Parathyroid adenoma (tissue), 2 donors: ENCODE results near the gene PLCH2.

Experiments used
- H2AFZ ChIP-seq: fragments of 300-600 bp; sonication (generic); one replicate; pipeline ENCODE4 v1.7.0; 2017; ENCODE audit warnings: antibody characterized with exemption, mild to moderate bottlenecking
- H3K27ac ChIP-seq: fragments of 300-600 bp; sonication (generic); one replicate; pipeline ENCODE4 v1.7.0; 2017
- H3K27me3 ChIP-seq: fragments of 300-600 bp; sonication (generic); one replicate; pipeline ENCODE4 v1.7.0; 2017; ENCODE audit warnings: low read length; ENCODE audit not compliant: control insufficient read depth, insufficient read depth
- H3K36me3 ChIP-seq: fragments of 300-600 bp; sonication (generic); one replicate; pipeline ENCODE4 v1.7.0; 2017; ENCODE audit warnings: low read length; ENCODE audit not compliant: control insufficient read depth, insufficient read depth
- H3K4me1 ChIP-seq: fragments of 300-600 bp; sonication (generic); one replicate; pipeline ENCODE4 v1.7.0; 2017; ENCODE audit warnings: control low read depth
- H3K4me2 ChIP-seq: fragments of 300-600 bp; sonication (generic); one replicate; pipeline ENCODE4 v1.7.0; 2017; ENCODE audit warnings: low read length
- H3K4me3 ChIP-seq: fragments of 300-600 bp; sonication (generic); one replicate; pipeline ENCODE4 v1.7.0; 2017; ENCODE audit warnings: low read depth, low read length
- H3K79me2 ChIP-seq: fragments of 300-600 bp; sonication (generic); one replicate; pipeline ENCODE4 v1.7.0; 2017; ENCODE audit warnings: control low read depth
- H3K9ac ChIP-seq: fragments of 300-600 bp; sonication (generic); one replicate; pipeline ENCODE4 v1.7.0; 2017; ENCODE audit warnings: mild to moderate bottlenecking
- H3K9me3 ChIP-seq: fragments of 300-600 bp; sonication (generic); one replicate; pipeline ENCODE4 v1.7.0; 2017; ENCODE audit warnings: low read length; ENCODE audit not compliant: control insufficient read depth
- CTCF ChIP-seq: fragments of 300-600 bp; sonication (generic); IDR thresholded peaks from one replicate; pipeline ENCODE4 v1.7.0; 2017; ENCODE audit warnings: antibody characterized with exemption, mild to moderate bottlenecking
- donor health status: primary hyperparathyroidism.

The PLCH2 gene

GRCh38 chr1:2528611-2528965 is 52.5 kb downstream of the PLCH2 start:
- Histone ChIP-seq H3K4me2 (no peak overlapping the region), H3K4me3 (no peak overlapping the region), H3K36me3 (no peaks in the 10 kb centered on the region), H3K9me3 (no peaks in the 10 kb centered on the region), H3K4me1 (peaks cover 3% of the 10 kb centered on the region), H3K27me3 (no peaks in the 10 kb centered on the region), H3K79me2 (peaks cover 19% of the 10 kb centered on the region), H2AFZ (no peak overlapping the region), H3K9ac (no peak overlapping the region), H3K27ac (no peak overlapping the region)
- TF ChIP-seq CTCF: no peak

- Histone ChIP-seq H3K4me1 (peaks cover 3% of the 10 kb centered on the region), H3K36me3 (no peaks in the 10 kb centered on the region), H3K4me2 (peak overlapping the region; percentile 51), H3K27me3 (no peaks in the 10 kb centered on the region), H3K79me2 (peaks cover 15% of the 10 kb centered on the region), H3K27ac (no peak overlapping the region), H3K9me3 (no peaks in the 10 kb centered on the region), H2AFZ (peak overlapping the region; percentile 56), H3K9ac (no peak overlapping the region), H3K4me3 (no peak overlapping the region)
- no peak for TF ChIP-seq CTCF
Observed at GRCh38 chr1:2528966-2529783, 53.1 kb downstream of the PLCH2 start.

DNA sequence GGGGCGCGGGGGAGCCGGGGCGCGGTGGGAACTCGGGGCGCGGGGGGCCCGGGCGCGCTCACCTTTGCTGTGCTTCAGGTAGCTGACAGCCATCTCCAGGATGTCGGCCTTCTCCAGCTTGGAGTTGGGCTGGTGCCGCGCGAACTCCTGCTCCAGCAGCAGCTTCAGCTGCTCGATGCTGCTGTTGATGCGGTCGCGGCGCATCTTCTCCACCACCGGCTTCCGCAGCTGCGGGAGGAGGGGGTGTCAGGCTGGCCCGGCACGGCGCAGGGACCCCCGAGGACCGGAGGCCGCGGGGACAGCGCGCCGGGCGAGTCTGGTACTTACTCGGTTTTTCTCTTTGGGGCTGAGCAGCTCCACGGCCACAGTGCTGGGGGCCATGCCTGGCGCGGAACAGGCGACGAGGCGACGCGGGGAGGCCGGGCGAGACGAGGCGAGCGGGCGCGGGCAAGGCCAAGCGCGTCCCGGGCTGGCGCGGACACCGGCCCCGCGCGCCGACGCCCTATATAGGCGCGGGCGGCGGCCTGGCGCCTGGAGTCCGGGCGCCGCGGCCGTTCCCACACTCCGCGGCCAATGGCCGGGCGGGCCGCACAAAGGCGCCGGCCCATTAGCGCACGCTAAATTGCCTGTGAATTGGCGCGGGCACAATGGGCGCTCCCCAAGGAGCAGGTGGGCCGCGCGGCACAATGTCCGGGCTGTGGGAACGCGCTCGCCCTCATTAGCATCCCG is 53.9 kb downstream of the PLCH2 start, which contains the start of gene HES5:
HES5 (minus strand) TSS at position 480 of the 729 bp plus-strand sequence; CDS start at position 381, 99 bp downstream.
- H3K9ac ChIP-seq: no peak within 1 kb of the TSS
- no peaks in the 10 kb centered on the region for H3K9me3 ChIP-seq
- no peaks in the 10 kb centered on the region for H3K27me3 ChIP-seq
- no peak for TF ChIP-seq CTCF
- peaks cover 9% of the 10 kb centered on the region for H3K79me2 ChIP-seq
- H3K27ac ChIP-seq: no peak within 1 kb of the TSS
- peak within 1 kb of the TSS; percentile 58 for H3K4me2 ChIP-seq
- H2AFZ ChIP-seq: peak within 1 kb of the TSS; percentile 56
- peaks cover 3% of the 10 kb centered on the region for H3K4me1 ChIP-seq
- H3K4me3 ChIP-seq: no peak within 1 kb of the TSS
- no peaks in the 10 kb centered on the region for H3K36me3 ChIP-seq

GRCh38 chr1:2530513-2531361 is 54.6 kb downstream of the PLCH2 start:
- Histone ChIP-seq H3K4me1 (peaks cover 3% of the 10 kb centered on the region), H3K4me3 (no peak overlapping the region), H3K27ac (no peak overlapping the region)

More at GRCh38 chr1:2530513-2531361, 54.6 kb downstream of the PLCH2 start:
- no peak for TF ChIP-seq CTCF
- no peaks in the 10 kb centered on the region for H3K9me3 ChIP-seq
- H3K36me3 ChIP-seq: no peaks in the 10 kb centered on the region
- H3K27me3 ChIP-seq: no peaks in the 10 kb centered on the region
- peak overlapping the region; percentile 33 for H2AFZ ChIP-seq
- peaks cover 1% of the 10 kb centered on the region for H3K79me2 ChIP-seq
- H3K9ac ChIP-seq: no peak overlapping the region
- H3K4me2 ChIP-seq: peak overlapping the region; percentile 40
